A549 (cell line): ENCODE results near the gene MED17. TPM values are rescaled to one million over a fixed set of nuclear protein-coding genes. Genes with fewer than 3 reads are reported as not detected.

Source experiments
- CBX8 ChIP-seq: fragments of 200-600 bp; sonication (generic); IDR thresholded peaks from 2 replicates; pipeline ENCODE4 v1.6.1; 2016
- CHD2 ChIP-seq: fragments of 150-350 bp; IDR thresholded peaks from 2 replicates; pipeline ENCODE4 v1.6.1; 2014; ENCODE audit warnings: low read length; ENCODE audit not compliant: partially characterized antibody
- CHD4 ChIP-seq: fragments of 200-600 bp; sonication (generic); IDR thresholded peaks from 2 replicates; pipeline ENCODE4 v1.6.1; 2016; ENCODE audit warnings: antibody characterized with exemption, mild to moderate bottlenecking, borderline replicate concordance
- EHF ChIP-seq: fragments of 250-450 bp; sonication (Bioruptor Pico); IDR thresholded peaks from 2 replicates; pipeline ENCODE4 v1.5.0; 2020; ENCODE audit warnings: mild to moderate bottlenecking
- EHMT2 ChIP-seq: fragments of 200-600 bp; sonication (generic); IDR thresholded peaks from 2 replicates; pipeline ENCODE4 v1.6.1; 2016; ENCODE audit warnings: antibody characterized with exemption, low read depth, mild to moderate bottlenecking, moderate library complexity
- EP300 ChIP-seq, 2 experiments: fragments of >200 bp; sonication (Bioruptor Twin); formaldehyde crosslinking; IDR thresholded peaks; 2 replicates in 1 of 2; 3 replicates in 1 of 2; pipeline ENCODE4 v1.6.1; 2016 to 2017
- HOXB13 ChIP-seq: fragments of 250-450 bp; sonication (Bioruptor Pico); IDR thresholded peaks from 2 replicates; pipeline ENCODE4 v1.5.0; 2020; ENCODE audit warnings: low read depth, mild to moderate bottlenecking, moderate library complexity
- JUN ChIP-seq, 2 experiments: fragments of >200 bp; sonication (Bioruptor Twin); formaldehyde crosslinking; IDR thresholded peaks; 2 replicates in 1 of 2; 3 replicates in 1 of 2; pipeline ENCODE4 v1.6.1; 2016 to 2017
- JUNB ChIP-seq: fragments of >200 bp; sonication (Bioruptor Twin); formaldehyde crosslinking; IDR thresholded peaks from 2 replicates; pipeline ENCODE4 v1.6.1; 2016
- MAZ ChIP-seq: fragments of 150-350 bp; IDR thresholded peaks from 2 replicates; pipeline ENCODE4 v1.6.1; 2014; ENCODE audit warnings: antibody characterized with exemption, low read depth, low read length, borderline replicate concordance
- NPAS2 ChIP-seq: fragments of 250-450 bp; sonication (Bioruptor Pico); IDR thresholded peaks from 2 replicates; pipeline ENCODE4 v1.8.0; 2022; ENCODE audit warnings: mild to moderate bottlenecking, moderate library complexity, borderline replicate concordance
- NR3C1 ChIP-seq: fragments of >200 bp; sonication (Bioruptor Twin); formaldehyde crosslinking; IDR thresholded peaks from 3 replicates; pipeline ENCODE4 v1.6.1; 2017
- POLR2A ChIP-seq: IDR thresholded peaks from 2 replicates; pipeline ENCODE4 v1.6.1; 2012; ENCODE audit warnings: mild to moderate bottlenecking, low read length
- RCOR1 ChIP-seq: fragments of 150-350 bp; IDR thresholded peaks from 2 replicates; pipeline ENCODE4 v1.6.1; 2014; ENCODE audit warnings: antibody characterized with exemption, low read length, low read depth
- TFCP2L1 ChIP-seq: fragments of 250-450 bp; sonication (Bioruptor Pico); IDR thresholded peaks from 2 replicates; pipeline ENCODE4 v1.5.0; 2021; ENCODE audit warnings: mild to moderate bottlenecking
- ZFP36 ChIP-seq: fragments of 450-650 bp; IDR thresholded peaks from 2 replicates; pipeline ENCODE4 v1.6.1; 2014; ENCODE audit warnings: borderline replicate concordance; ENCODE audit not compliant: partially characterized antibody
- polyA plus RNA-seq, 4 experiments: library from polyadenylated mRNA; depleted of rRNA in 3 of 4; stranded (reverse); fragments of >200 nt; fragmentation: RNase III in 1 of 4; extraction: RNeasy Plus Mini Kit Qiagen cat#74134 plus additional on column Dnase treatment in 1 of 4; gene quantifications; 2 replicates in 3 of 4; 3 replicates in 1 of 4; pipeline ENCODE4 v1.2.3, GENCODE V29; 2011 to 2017
- TF ChIP-seq, protein P1 (sequence below): fragments of >200 bp; sonication (Bioruptor Twin); formaldehyde crosslinking; IDR thresholded peaks from 3 replicates; pipeline ENCODE4 v1.6.1; 2016
- TF ChIP-seq, protein P2 (sequence below): IDR thresholded peaks from 2 replicates; pipeline ENCODE4 v1.6.1; 2012; ENCODE audit warnings: low read depth, borderline replicate concordance
- TF ChIP-seq, protein P3 (sequence below): fragments of >200 bp; sonication (Bioruptor Twin); formaldehyde crosslinking; IDR thresholded peaks from 3 replicates; pipeline ENCODE4 v1.5.1; 2016
- TF ChIP-seq, protein P4 (sequence below): fragments of 250-450 bp; sonication (Bioruptor Pico); IDR thresholded peaks from 2 replicates; pipeline ENCODE4 v1.5.0; 2020; ENCODE audit warnings: low read depth, mild to moderate bottlenecking, moderate library complexity
- TF ChIP-seq, protein P5 (sequence below): fragments of 200-600 bp; sonication (generic); IDR thresholded peaks from 2 replicates; pipeline ENCODE4 v1.6.1; 2016; ENCODE audit warnings: antibody characterized with exemption, mild to moderate bottlenecking, moderate library complexity
- TF ChIP-seq, protein P6 (sequence below): fragments of 450-650 bp; IDR thresholded peaks from 2 replicates; pipeline ENCODE4 v1.6.1; 2014; ENCODE audit warnings: antibody characterized with exemption

MED17 gene
- polyA plus RNA-seq, 2 of the 4 experiments (the other 2 are of a cell fraction) = 16.2 to 20.3 TPM

DNA sequence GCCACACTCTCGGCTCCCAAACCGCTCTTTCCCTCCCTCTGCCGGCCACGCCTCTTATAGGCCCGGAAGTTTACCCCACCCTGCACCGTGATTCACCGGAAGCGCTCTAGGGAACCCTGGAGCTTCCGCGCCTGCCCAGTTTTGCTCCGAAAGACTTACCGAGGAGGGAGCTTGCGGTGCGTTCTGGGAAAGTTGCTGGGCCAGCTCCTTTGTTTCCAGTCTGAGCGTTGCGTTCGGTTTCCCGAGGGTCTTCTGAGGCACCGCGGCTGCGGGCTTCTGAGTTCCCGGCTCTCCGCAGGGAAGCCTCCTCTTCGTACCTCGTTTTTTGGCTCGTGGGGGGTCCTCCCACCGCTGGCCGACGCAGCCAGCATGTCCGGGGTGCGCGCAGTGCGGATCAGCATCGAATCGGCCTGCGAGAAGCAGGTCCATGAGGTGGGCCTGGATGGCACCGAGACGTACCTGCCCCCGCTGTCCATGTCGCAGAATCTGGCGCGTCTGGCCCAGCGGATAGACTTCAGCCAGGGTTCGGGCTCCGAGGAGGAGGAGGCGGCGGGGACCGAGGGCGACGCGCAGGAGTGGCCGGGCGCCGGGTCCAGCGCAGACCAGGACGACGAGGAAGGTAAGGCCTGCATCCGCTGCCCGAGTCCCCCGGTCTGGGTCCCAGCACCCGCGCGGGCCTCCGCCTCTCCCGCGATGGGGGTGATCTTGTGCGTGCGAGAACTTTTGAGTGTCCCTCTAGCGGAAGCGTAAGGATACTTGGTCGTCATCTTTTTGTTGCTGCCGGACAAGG is at the start of gene MED17 (continued):
- TF ChIP-seq HOXB13 (CRISPR knock-in tag) = no peak
- TF ChIP-seq NR3C1 = no peak
- TF ChIP-seq EHMT2 = no peak
- TF ChIP-seq CBX8 = no peak
- peak; percentile 23 for TF ChIP-seq CHD2
- peak; percentile 80 for TF ChIP-seq POLR2A
- no peak for TF ChIP-seq RCOR1
- TF ChIP-seq JUN (IDR thresholded peaks at IDR 0.05) = peak; percentile 71 to 85; a peak in 4 of 5 replicates
- TF ChIP-seq TFCP2L1 = no peak
- no peak for TF ChIP-seq CHD4
- no peak for TF ChIP-seq EHF (CRISPR knock-in tag)
- TF ChIP-seq ZFP36 = no peak
- no peak for TF ChIP-seq EP300 (IDR thresholded peaks at IDR 0.05)
- no peak for TF ChIP-seq MAZ
- TF ChIP-seq, protein P1, sequence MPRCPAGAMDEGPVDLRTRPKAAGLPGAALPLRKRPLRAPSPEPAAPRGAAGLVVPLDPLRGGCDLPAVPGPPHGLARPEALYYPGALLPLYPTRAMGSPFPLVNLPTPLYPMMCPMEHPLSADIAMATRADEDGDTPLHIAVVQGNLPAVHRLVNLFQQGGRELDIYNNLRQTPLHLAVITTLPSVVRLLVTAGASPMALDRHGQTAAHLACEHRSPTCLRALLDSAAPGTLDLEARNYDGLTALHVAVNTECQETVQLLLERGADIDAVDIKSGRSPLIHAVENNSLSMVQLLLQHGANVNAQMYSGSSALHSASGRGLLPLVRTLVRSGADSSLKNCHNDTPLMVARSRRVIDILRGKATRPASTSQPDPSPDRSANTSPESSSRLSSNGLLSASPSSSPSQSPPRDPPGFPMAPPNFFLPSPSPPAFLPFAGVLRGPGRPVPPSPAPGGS = peak; percentile 90
- TF ChIP-seq, protein P2, sequence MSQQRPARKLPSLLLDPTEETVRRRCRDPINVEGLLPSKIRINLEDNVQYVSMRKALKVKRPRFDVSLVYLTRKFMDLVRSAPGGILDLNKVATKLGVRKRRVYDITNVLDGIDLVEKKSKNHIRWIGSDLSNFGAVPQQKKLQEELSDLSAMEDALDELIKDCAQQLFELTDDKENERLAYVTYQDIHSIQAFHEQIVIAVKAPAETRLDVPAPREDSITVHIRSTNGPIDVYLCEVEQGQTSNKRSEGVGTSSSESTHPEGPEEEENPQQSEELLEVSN = peak; percentile 79
- TF ChIP-seq, protein P3, sequence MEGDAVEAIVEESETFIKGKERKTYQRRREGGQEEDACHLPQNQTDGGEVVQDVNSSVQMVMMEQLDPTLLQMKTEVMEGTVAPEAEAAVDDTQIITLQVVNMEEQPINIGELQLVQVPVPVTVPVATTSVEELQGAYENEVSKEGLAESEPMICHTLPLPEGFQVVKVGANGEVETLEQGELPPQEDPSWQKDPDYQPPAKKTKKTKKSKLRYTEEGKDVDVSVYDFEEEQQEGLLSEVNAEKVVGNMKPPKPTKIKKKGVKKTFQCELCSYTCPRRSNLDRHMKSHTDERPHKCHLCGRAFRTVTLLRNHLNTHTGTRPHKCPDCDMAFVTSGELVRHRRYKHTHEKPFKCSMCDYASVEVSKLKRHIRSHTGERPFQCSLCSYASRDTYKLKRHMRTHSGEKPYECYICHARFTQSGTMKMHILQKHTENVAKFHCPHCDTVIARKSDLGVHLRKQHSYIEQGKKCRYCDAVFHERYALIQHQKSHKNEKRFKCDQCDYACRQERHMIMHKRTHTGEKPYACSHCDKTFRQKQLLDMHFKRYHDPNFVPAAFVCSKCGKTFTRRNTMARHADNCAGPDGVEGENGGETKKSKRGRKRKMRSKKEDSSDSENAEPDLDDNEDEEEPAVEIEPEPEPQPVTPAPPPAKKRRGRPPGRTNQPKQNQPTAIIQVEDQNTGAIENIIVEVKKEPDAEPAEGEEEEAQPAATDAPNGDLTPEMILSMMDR = peak; percentile 21; the same call in 2 of the 3 replicates
- TF ChIP-seq, protein P4, sequence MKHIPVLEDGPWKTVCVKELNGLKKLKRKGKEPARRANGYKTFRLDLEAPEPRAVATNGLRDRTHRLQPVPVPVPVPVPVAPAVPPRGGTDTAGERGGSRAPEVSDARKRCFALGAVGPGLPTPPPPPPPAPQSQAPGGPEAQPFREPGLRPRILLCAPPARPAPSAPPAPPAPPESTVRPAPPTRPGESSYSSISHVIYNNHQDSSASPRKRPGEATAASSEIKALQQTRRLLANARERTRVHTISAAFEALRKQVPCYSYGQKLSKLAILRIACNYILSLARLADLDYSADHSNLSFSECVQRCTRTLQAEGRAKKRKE (CRISPR knock-in tag) = no peak
- TF ChIP-seq, protein P5, sequence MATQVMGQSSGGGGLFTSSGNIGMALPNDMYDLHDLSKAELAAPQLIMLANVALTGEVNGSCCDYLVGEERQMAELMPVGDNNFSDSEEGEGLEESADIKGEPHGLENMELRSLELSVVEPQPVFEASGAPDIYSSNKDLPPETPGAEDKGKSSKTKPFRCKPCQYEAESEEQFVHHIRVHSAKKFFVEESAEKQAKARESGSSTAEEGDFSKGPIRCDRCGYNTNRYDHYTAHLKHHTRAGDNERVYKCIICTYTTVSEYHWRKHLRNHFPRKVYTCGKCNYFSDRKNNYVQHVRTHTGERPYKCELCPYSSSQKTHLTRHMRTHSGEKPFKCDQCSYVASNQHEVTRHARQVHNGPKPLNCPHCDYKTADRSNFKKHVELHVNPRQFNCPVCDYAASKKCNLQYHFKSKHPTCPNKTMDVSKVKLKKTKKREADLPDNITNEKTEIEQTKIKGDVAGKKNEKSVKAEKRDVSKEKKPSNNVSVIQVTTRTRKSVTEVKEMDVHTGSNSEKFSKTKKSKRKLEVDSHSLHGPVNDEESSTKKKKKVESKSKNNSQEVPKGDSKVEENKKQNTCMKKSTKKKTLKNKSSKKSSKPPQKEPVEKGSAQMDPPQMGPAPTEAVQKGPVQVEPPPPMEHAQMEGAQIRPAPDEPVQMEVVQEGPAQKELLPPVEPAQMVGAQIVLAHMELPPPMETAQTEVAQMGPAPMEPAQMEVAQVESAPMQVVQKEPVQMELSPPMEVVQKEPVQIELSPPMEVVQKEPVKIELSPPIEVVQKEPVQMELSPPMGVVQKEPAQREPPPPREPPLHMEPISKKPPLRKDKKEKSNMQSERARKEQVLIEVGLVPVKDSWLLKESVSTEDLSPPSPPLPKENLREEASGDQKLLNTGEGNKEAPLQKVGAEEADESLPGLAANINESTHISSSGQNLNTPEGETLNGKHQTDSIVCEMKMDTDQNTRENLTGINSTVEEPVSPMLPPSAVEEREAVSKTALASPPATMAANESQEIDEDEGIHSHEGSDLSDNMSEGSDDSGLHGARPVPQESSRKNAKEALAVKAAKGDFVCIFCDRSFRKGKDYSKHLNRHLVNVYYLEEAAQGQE = no peak
- TF ChIP-seq, protein P6, sequence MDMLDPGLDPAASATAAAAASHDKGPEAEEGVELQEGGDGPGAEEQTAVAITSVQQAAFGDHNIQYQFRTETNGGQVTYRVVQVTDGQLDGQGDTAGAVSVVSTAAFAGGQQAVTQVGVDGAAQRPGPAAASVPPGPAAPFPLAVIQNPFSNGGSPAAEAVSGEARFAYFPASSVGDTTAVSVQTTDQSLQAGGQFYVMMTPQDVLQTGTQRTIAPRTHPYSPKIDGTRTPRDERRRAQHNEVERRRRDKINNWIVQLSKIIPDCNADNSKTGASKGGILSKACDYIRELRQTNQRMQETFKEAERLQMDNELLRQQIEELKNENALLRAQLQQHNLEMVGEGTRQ = no peak
- no peak for TF ChIP-seq NPAS2 (CRISPR knock-in tag)
- TF ChIP-seq JUNB = no peak
